ENCODE measurements around the gene KRTAP3-1. TPM values are rescaled to one million over a fixed set of nuclear protein-coding genes. Genes with fewer than 3 reads are reported as not detected.

The KRTAP3-1 gene
- total RNA-seq, 3 donors from 2014 or later (not counting 1 experiment from before 2014, with no cell fraction given), result not detected

GRCh38 chr17:40981115-40981514 is 27.8 kb downstream of the KRTAP3-1 start:
- Histone ChIP-seq H3K36me3 (ENCODE audit: control insufficient read depth, insufficient read depth, low read length) (no peaks in the 10 kb centered on the region), H3K27me3 (ENCODE audit: control insufficient read depth, insufficient read depth, low read length) (no peaks in the 10 kb centered on the region), H3K4me3 (ENCODE audit: low read length) (no peak overlapping the region), H3K27ac (ENCODE audit: low read length) (no peak overlapping the region), H3K9me3 (ENCODE audit: control insufficient read depth, insufficient read depth, low read length) (no peaks in the 10 kb centered on the region), H3K4me1 (ENCODE audit: control insufficient read depth, insufficient read depth, low read length) (no peaks in the 10 kb centered on the region)
- DNase-seq (no peak), ATAC-seq (no peak)
- H3K27ac Mint-ChIP-seq, result no peak overlapping the region
- H3K27me3 Mint-ChIP-seq (ENCODE audit: low read depth in 2 of 2), result peaks cover 4 to 22% of the 10 kb centered on the region in 2 donors
- 72% methylated on average over 3 of the region's 5 CpGs for WGBS (ENCODE audit: insufficient coverage)
- no peaks in the 10 kb centered on the region for H3K9me3 Mint-ChIP-seq
- H3K4me1 Mint-ChIP-seq, result no peaks in the 10 kb centered on the region
- intact Hi-C loops (cut with micrococcal nuclease), result no loop called here
- H3K4me3 Mint-ChIP-seq, result no peak overlapping the region
- no peaks in the 10 kb centered on the region for H3K36me3 Mint-ChIP-seq
- no peak for TF ChIP-seq CTCF (IDR thresholded peaks at IDR 0.05)

GRCh38 chr17:40980596-40980995 is 28.3 kb downstream of the KRTAP3-1 start:
- DNase-seq (no peak), ATAC-seq (no peak)
- H3K9me3 Mint-ChIP-seq, result no peaks in the 10 kb centered on the region
- WGBS (ENCODE audit: insufficient coverage), result 81% methylated on average over 8 of the region's 8 CpGs
- Histone ChIP-seq H3K27ac (ENCODE audit: low read length) (no peak overlapping the region), H3K36me3 (ENCODE audit: control insufficient read depth, insufficient read depth, low read length) (no peaks in the 10 kb centered on the region), H3K27me3 (ENCODE audit: control insufficient read depth, insufficient read depth, low read length) (no peaks in the 10 kb centered on the region), H3K4me3 (ENCODE audit: low read length) (no peak overlapping the region), H3K9me3 (ENCODE audit: control insufficient read depth, insufficient read depth, low read length) (no peaks in the 10 kb centered on the region), H3K4me1 (ENCODE audit: control insufficient read depth, insufficient read depth, low read length) (no peaks in the 10 kb centered on the region)
- peaks cover 5 to 20% of the 10 kb centered on the region in 2 donors for H3K27me3 Mint-ChIP-seq (ENCODE audit: low read depth in 2 of 2)
- H3K27ac Mint-ChIP-seq, result no peak overlapping the region
- H3K36me3 Mint-ChIP-seq, result no peaks in the 10 kb centered on the region
- H3K4me1 Mint-ChIP-seq, result no peaks in the 10 kb centered on the region
- no peak overlapping the region for H3K4me3 Mint-ChIP-seq
- intact Hi-C loops (cut with micrococcal nuclease), result no loop called here
- TF ChIP-seq CTCF (IDR thresholded peaks at IDR 0.05), result no peak

GRCh38 chr17:40980117-40980516 is 28.8 kb downstream of the KRTAP3-1 start:
- WGBS (ENCODE audit: insufficient coverage), result 94% methylated on average over 3 of the region's 3 CpGs
- H3K36me3 Mint-ChIP-seq, result no peaks in the 10 kb centered on the region
- H3K4me1 Mint-ChIP-seq, result no peaks in the 10 kb centered on the region

More at GRCh38 chr17:40980117-40980516, 28.8 kb downstream of the KRTAP3-1 start:
- H3K27me3 Mint-ChIP-seq (ENCODE audit: low read depth in 2 of 2), result peaks cover 9 to 21% of the 10 kb centered on the region in 2 donors
- H3K36me3 ChIP-seq (ENCODE audit: control insufficient read depth, insufficient read depth, low read length), result no peaks in the 10 kb centered on the region
- H3K27ac ChIP-seq (ENCODE audit: low read length), result no peak overlapping the region
- no peaks in the 10 kb centered on the region for H3K27me3 ChIP-seq (ENCODE audit: control insufficient read depth, insufficient read depth, low read length)
- no peak overlapping the region for H3K4me3 Mint-ChIP-seq
- H3K4me1 ChIP-seq (ENCODE audit: control insufficient read depth, insufficient read depth, low read length), result no peaks in the 10 kb centered on the region
- TF ChIP-seq CTCF (IDR thresholded peaks at IDR 0.05), result no peak
- DNase-seq, result no peak
- H3K9me3 Mint-ChIP-seq, result no peaks in the 10 kb centered on the region
- H3K4me3 ChIP-seq (ENCODE audit: low read length), result no peak overlapping the region
- intact Hi-C loops (cut with micrococcal nuclease), result no loop called here
- no peak for ATAC-seq
- H3K9me3 ChIP-seq (ENCODE audit: control insufficient read depth, insufficient read depth, low read length), result no peaks in the 10 kb centered on the region
- no peak overlapping the region for H3K27ac Mint-ChIP-seq

Measured in natural killer cell (primary cell).